ENCODE measurements around the gene DPY30.

DPY30 gene

DNA sequence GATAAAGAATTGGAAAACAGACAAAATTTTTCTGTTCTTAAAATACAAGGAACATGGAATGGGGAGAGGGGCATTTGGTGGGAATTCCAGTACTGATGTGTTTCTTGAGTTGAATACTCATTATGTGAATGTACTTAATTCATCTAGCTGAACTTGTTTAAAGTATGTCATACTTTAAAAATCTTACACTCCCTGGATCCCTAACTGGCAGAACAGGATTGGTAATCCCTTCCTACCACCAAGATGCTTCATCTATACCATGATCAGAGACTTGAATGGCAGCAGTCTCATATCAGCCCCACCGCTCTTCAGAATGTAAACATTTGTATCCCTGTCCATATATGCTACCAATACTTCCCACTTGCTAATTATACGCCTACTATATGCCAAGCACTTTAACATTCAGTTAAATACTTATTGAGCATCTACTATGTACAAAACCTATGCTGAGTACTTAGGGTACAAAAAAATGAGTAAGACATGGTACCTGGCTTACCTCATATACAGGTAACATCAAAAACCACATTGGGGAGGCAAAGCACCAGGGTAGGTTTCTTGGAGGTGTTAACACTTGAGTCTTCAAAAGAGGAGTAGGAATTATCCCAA lies 34.1 kb downstream of the DPY30 start:
- peak overlapping the region; percentile 93 for H3K27ac ChIP-seq
- TF ChIP-seq, protein P1, sequence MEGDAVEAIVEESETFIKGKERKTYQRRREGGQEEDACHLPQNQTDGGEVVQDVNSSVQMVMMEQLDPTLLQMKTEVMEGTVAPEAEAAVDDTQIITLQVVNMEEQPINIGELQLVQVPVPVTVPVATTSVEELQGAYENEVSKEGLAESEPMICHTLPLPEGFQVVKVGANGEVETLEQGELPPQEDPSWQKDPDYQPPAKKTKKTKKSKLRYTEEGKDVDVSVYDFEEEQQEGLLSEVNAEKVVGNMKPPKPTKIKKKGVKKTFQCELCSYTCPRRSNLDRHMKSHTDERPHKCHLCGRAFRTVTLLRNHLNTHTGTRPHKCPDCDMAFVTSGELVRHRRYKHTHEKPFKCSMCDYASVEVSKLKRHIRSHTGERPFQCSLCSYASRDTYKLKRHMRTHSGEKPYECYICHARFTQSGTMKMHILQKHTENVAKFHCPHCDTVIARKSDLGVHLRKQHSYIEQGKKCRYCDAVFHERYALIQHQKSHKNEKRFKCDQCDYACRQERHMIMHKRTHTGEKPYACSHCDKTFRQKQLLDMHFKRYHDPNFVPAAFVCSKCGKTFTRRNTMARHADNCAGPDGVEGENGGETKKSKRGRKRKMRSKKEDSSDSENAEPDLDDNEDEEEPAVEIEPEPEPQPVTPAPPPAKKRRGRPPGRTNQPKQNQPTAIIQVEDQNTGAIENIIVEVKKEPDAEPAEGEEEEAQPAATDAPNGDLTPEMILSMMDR (conservative IDR thresholded peaks at IDR 0.05): no peak

DNA sequence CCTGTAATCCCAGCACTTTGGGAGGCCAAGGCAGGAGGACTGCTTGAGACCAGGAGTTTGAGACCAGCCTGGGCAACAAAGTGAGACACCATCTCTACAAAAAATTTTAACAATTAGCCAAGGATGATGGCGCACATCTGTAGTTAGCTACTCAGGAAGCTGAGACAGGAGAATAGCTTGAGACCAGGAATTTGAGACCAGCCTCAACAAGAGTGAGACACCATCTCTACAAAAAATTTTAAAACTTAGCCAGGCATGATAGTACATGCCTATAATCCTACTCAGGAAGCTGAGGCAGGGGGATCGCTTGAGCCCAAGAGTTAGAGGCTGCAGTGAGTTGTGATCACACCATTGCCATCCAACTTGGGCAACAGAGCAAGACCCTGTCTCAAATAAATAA lies 35.8 kb downstream of the DPY30 start:
- TF ChIP-seq, protein P1 (conservative IDR thresholded peaks at IDR 0.05): no peak
- H3K27ac ChIP-seq: no peak overlapping the region

DNA sequence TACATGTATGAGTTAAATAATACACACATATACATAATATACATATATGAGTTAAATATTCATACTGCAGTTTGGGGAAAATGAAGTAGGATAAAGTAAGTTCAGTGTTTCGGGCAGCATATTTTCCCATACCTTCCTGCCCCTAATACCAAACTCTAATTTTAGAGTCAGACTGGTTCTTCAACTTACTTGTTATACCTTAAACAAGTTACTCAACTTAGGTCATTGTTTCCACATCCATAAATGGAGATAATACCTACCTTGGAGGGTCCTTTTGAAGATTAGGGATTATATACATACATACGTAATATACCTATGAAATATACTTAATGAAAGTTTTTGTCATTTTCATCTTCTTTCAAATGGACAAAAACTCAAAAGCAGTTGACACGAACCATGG lies 37.2 kb downstream of the DPY30 start:
- TF ChIP-seq, protein P1 (conservative IDR thresholded peaks at IDR 0.05): no peak
- H3K27ac ChIP-seq: no peak overlapping the region

DNA sequence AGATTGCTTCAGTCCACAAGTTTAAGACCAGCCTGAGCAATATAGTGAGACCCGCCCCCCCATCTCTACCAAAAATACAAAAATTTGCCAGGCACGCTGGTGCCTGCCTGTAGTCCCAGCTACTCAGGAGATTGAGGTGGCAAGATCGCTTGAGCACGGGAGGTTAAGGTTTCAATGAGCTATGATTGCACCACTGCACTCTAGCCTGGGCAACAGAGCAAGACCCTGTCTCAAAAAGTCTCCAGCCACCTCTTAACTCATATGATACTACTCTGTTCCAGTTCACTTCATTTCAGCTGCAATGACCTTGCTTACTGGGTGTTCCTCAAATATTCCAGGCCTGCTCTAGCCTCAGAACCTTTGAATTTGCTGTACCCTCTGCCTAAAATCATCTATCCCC lies 40.2 kb downstream of the DPY30 start:
- no peak overlapping the region for H3K27ac ChIP-seq

DNA sequence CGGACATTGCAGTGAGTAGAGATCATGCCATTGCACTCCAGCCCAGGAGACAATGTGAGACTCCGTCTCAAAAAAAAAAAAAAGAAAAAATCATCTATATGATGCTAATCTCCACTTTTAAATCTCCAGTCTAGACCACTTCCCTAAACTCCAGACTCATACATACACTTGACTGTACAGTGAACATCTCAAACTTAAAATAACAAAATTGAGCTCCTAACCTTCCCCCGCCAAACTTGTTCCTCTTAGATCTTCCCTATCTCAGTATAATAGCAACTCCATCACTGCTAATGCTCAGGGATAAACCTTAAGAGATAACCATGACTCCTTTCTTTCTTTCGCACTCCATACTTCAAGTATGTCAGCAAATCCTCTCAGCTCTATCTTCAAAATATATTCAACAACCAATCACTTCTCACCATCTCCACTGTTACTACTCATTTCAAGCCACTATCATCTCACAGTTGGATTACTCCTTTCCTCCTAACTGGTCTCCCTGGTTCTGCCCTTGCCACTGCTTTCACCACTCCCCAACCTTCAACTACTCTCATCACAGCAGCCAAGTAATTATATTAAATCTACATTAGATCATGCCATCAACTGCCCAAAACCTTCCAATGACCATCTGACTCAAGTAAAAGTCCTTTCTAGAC lies 40.7 kb downstream of the DPY30 start:
- H3K27ac ChIP-seq: no peak overlapping the region
- TF ChIP-seq, protein P1 (conservative IDR thresholded peaks at IDR 0.05): no peak

More for the DNA sequence above, 40.2 kb downstream of the DPY30 start:
- TF ChIP-seq, protein P1 (conservative IDR thresholded peaks at IDR 0.05): no peak

DNA sequence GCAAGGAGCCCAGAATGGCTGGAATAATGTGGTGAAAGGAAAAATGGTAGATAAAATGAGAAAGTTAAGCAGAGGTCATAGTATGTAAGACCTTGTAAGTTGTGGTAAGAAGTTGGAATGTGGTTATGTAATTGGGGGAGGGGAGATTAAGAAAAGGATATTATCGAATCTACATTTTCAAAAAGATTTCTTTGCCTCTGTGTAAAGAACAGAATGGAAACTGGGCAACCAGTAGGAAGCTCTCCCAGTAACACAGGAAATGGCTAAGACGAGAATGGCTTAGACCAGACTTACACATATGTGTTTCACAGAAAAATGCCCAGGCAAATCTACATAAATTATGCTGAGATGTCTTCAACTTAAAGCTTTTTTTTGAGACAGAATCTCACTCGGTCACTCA lies 42.0 kb downstream of the DPY30 start:
- H3K27ac ChIP-seq: no peak overlapping the region
- TF ChIP-seq, protein P1 (conservative IDR thresholded peaks at IDR 0.05): no peak

DNA sequence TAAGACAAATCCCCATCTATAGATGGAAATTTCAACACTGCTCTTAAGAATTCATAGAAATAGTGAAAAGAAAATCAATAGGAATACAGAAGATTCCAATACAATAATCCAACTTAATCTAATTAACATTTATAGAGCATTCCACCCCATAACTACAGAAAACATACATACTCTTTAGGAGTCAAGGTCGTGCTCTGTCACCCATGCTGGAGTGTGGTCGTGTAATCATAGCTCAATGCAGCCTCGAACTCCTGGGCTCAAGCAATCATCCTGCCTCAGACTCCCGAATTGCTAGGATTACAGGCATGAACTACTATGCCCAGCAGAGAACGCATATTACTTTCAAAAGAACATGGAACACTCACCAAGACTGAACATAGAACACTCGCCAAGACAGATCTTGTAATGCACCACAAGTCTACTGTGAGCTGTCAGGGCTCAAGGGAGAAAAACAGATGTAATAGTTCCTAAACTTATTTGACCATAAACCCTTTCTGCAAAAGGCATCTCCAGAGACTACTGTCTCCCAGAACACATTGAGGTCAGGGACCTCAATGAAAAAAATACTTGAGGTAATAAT lies 42.9 kb downstream of the DPY30 start:
- no peak overlapping the region for H3K27ac ChIP-seq
- TF ChIP-seq, protein P1 (conservative IDR thresholded peaks at IDR 0.05): no peak

All from VCaP (cell line).